GM13976 (cell line): ENCODE results near the gene CACNB4.
"Not testable (repeated sequence)": the region's sequence is repeated elsewhere in the genome, so short reads cannot be mapped to it uniquely, and the experiment has no call there.

Experiments
- DNase-seq: peaks from one replicate; pipeline ENCODE4 v3.0.0; 2012; ENCODE audit warnings: low spot score
- in situ Hi-C: fragments of 300-500 bp; cut with MboI; formaldehyde crosslinking; loops from one replicate; pipeline ENCODE4 v1.12.0; 2022; ENCODE audit warnings: low sequenced_read_pairs, mixed read lengths, inconsistent platforms; ENCODE audit not compliant: unreplicated experiment
- TF ChIP-seq, protein P1 (sequence below): IDR thresholded peaks from 2 replicates; pipeline ENCODE4 v1.5.1; 2012; ENCODE audit warnings: borderline replicate concordance, mild to moderate bottlenecking; ENCODE audit not compliant: insufficient read depth; ENCODE audit errors: extremely low read depth, missing control alignments, control extremely low read depth

CACNB4 gene

DNA sequence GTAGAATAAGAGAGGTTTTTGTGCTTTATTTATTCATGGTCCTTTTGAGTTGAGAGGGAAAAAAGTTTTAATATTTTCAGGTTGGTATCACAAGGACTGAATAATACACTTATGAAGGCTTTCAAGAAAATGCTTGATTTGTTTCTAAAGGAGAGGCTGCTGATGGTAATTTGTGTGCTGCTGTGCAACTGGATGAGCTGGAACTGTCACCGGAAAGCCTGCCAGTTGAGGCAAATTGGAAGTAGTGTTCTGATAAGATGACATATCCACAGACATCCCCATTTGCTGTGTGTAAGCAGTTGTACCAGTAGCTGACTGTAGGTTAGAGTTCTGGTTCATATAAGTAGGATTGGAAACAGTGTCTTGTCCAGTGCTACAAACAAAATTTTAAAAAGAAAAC lies 21.6 kb upstream of the CACNB4 start:
- in situ Hi-C loops = no loop called here
- TF ChIP-seq, protein P1, sequence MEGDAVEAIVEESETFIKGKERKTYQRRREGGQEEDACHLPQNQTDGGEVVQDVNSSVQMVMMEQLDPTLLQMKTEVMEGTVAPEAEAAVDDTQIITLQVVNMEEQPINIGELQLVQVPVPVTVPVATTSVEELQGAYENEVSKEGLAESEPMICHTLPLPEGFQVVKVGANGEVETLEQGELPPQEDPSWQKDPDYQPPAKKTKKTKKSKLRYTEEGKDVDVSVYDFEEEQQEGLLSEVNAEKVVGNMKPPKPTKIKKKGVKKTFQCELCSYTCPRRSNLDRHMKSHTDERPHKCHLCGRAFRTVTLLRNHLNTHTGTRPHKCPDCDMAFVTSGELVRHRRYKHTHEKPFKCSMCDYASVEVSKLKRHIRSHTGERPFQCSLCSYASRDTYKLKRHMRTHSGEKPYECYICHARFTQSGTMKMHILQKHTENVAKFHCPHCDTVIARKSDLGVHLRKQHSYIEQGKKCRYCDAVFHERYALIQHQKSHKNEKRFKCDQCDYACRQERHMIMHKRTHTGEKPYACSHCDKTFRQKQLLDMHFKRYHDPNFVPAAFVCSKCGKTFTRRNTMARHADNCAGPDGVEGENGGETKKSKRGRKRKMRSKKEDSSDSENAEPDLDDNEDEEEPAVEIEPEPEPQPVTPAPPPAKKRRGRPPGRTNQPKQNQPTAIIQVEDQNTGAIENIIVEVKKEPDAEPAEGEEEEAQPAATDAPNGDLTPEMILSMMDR = no peak
- DNase-seq = no peak

DNA sequence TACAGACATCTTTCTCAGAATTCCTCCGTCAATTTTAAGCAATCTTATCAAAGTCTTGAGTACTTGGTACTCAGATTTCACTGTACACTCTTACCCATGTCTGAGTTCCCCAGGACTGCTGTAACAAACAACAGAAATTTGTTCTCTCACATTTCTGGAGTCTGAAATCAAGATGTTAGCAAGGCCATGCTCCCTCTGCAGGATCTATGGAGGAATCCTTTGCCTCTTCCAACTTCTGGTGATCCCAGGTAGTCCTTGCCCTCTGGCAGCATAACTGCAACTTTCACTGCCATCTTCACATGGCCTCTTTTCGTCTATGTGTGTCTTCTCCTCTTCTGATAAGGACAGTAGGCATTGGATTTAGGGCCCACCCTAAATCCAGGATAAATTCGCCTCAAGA lies 17.1 kb upstream of the CACNB4 start:
- in situ Hi-C loops = no loop called here
- TF ChIP-seq, protein P1 = no peak
- DNase-seq = no peak

- in situ Hi-C loops = no loop called here
- no peak for DNase-seq
- TF ChIP-seq, protein P1 = no peak
Observed at GRCh38 chr2:152114366-152114765, 15.5 kb upstream of the CACNB4 start.

- in situ Hi-C loops, DNase-seq: not testable (repeated sequence)
Observed at GRCh38 chr2:152107140-152107539, 8.3 kb upstream of the CACNB4 start.

DNA sequence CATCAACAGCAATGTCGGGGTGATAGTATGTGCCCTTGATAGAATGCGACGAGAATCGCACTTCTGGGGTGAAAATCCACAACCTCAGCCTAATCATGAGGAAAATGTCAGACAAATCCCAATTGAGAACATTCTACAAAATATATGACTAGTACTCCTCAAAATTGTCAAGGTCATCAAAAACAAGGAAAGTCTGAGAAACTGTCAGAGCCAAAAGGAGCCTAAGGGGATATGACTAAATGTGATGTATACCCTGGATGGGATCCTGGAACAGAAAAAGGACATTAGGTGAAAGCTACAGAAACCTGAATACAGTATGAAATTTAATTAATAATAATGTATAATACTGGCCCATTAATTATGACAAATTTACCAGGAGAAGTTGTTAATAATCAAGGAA lies 7.6 kb upstream of the CACNB4 start:
- DNase-seq = no peak
- TF ChIP-seq, protein P1 = no peak
- in situ Hi-C loops = no loop called here

DNA sequence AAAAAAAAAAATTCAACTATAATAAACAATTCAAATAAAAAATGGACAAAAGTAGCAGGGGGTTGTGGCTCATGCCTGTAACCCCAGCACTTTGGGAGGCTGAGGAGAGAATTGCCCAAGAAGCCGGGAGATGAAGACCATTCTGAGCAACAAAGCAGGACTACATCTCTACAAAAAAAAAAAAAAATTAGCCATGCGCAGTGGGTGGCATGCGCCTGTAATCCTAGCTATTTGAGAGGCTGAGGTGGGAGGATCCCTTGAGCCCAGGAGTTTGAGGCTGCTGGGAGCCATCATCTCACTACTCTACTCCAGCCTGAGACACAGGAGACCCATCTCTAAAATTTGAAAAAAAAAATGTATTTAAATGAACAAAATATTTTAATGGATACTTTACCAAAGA lies 4.4 kb upstream of the CACNB4 start:
- in situ Hi-C loops = no loop called here
- TF ChIP-seq, protein P1 = no peak
- DNase-seq = no peak

GRCh38 chr2:152100961-152101360 lies 2.1 kb upstream of the CACNB4 start:
- TF ChIP-seq, protein P1 = no peak
- no peak for DNase-seq
- in situ Hi-C loops = no loop called here
